Stimulated activated CD8-positive, alpha-beta memory T cell treated with anti-CD3 and anti-CD28 coated beads, Interleukin-15, amount 100 ng/mL, for 48 hours (primary cell): Measurements from ENCODE around the gene NACC2.

Source experiments
- DNase-seq, 2 donors: peaks; one replicate each; pipeline ENCODE4 v3.0.0-alpha.2; 2020; ENCODE audit warnings: low read depth in 2 of 2

NACC2 gene

GRCh38 chr9:135961277-135961715 lies 133.8 kb downstream of the NACC2 start, which contains the start of gene UBAC1:
Gene UBAC1, minus strand, starts transcription at chr9:135961373. Its CDS starts 211 bp downstream, at chr9:135961162.
- peak; percentile 95 to 97 for DNase-seq

DNA sequence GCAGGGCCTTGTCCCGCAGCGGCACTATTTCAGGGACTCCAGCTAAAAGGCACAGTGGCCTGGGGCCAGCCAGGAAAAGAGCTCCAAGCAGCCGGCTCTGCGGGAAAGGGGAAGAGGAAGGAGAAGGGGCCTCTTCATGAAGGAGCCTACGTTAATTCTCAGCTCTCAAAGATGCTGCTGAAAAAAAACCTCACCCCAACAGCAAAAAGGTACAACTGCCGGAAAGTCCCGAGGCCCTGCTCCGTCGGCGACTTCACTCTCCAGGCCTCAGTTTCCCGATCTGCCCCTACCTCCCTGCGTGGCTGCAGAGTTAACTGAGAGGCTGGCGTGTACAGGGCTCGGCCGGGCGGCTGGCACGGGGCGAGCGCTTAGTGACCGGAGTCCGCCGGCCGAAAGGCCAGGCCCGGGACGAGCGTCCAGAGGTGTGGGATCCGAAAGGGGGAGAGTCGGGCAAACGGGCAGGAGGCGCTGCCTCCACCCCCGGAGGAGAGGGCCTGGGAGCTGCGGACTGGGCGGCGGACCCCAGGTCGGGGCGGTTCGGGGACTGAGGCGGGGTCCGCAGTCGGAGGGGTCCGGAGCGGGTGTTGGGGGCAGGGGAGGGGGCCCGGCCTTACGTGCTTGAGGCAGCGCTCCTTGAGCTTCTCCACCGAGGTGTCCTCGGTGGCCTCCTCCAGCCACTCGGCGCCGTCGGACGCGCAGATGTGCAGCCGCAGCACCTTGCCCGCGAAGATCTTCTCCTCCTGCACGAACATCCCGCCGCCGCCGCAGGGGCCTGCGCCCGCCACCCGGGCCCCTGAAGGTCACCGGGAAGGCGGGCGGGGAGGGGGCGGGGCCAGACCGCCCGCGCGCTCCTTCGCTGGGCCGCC lies 134.4 kb downstream of the NACC2 start:
- DNase-seq, result no peak

DNA sequence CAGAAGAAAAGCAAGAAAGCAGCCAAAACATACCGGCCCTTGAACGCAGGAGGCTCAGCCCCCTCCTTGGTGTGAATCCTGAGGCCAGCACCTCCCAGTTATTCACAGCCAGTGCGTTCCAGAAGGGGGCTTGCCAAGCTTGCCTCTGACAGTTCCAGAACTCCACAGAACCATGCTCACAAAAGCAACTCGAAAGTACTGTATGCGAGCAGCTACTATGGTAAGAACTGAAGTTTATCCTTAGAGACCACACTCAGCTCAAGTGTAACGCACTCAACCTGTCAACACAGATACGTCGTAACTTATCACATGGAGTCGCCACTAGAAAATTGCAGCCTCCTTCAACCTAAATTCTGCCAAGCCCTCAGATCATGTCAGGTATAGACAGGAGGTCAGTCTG lies 135.3 kb downstream of the NACC2 start:
- DNase-seq, result no peak

- no peak for DNase-seq
Measured at GRCh38 chr9:135958485-135958884, 136.6 kb downstream of the NACC2 start.

- no peak for DNase-seq
Measured at GRCh38 chr9:135957431-135957830, 137.7 kb downstream of the NACC2 start.

- DNase-seq, result no peak
Measured at GRCh38 chr9:135956802-135957174, 138.3 kb downstream of the NACC2 start.
